Gastrocnemius medialis (tissue), 4 donors: ENCODE data around the gene MRPS12. TPM values are rescaled to one million over a fixed set of nuclear protein-coding genes. Genes with fewer than 3 reads are reported as not detected.
"Not testable (repeated sequence)": the region's sequence is repeated elsewhere in the genome, so short reads cannot be mapped to it uniquely, and the experiment has no call there.

ENCODE experiments used
- ATAC-seq, 2 donors: fragments of 150-250 bp; one replicate each; pipeline ENCODE4 v1.9.1; 2016
- DNase-seq, 2 donors: peaks; one replicate each; pipeline ENCODE4 v3.0.0-alpha.2; 2019
- H3K27ac ChIP-seq, 4 donors: fragments of 200-600 bp; sonication (generic); 1 replicate in 1 of 4; 2 replicates in 3 of 4; pipeline ENCODE4 v1.5.1; 2016 to 2018; ENCODE audit warnings: mild to moderate bottlenecking in 2 of 4, moderate library complexity in 1 of 4
- H3K27me3 ChIP-seq, 3 donors: fragments of 200-600 bp; sonication (generic) in 2 of 3; 1 replicate in 1 of 3; 2 replicates in 2 of 3; pipeline versions ENCODE4 v1.5.1 to v1.6.0; 2016 to 2019; ENCODE audit warnings: mild to moderate bottlenecking in 1 of 3, moderate library complexity in 1 of 3
- H3K36me3 ChIP-seq, 2 donors: fragments of 200-600 bp; sonication (generic) in 1 of 2; one replicate each; pipeline ENCODE4 v1.5.1; 2017 to 2018
- H3K4me1 ChIP-seq, 2 donors: fragments of 200-600 bp; sonication (generic) in 1 of 2; one replicate each; pipeline ENCODE4 v1.5.1; 2016 to 2017; ENCODE audit warnings: mild to moderate bottlenecking in 2 of 2
- H3K4me3 ChIP-seq, 4 donors: fragments of 200-600 bp; sonication (generic) in 3 of 4; 1 replicate in 1 of 4; 2 replicates in 3 of 4; pipeline ENCODE4 v1.5.1; 2016 to 2019; ENCODE audit warnings: mild to moderate bottlenecking in 2 of 4
- H3K9me3 ChIP-seq, 3 donors: fragments of 200-600 bp; sonication (generic) in 2 of 3; 1 replicate in 1 of 3; 2 replicates in 2 of 3; pipeline ENCODE4 v1.5.1; 2016 to 2019
- POLR2A ChIP-seq, 2 donors: fragments of 450-650 bp; IDR thresholded peaks; one replicate each; pipeline ENCODE4 v1.6.1; 2017; ENCODE audit warnings: antibody characterized with exemption in 2 of 2, mild to moderate bottlenecking in 2 of 2, moderate library complexity in 2 of 2
- in situ Hi-C, 4 donors: fragments of 200-750 bp; cut with MboI; loops; one replicate each; pipeline versions ENCODE4 v1.15.0 to v1.8.0; 2017; ENCODE audit warnings: low sequenced_read_pairs in 4 of 4
- intact Hi-C: fragments of 100-400 bp; cut with DNase I; formaldehyde crosslinking; loops from one replicate; pipeline ENCODE4 v1.15.1; 2023; ENCODE audit warnings: low total_unique reads
- total RNA-seq, 4 donors: library from RNA; depleted of rRNA; stranded (reverse); fragments of >200 nt; gene quantifications; one replicate each; pipeline versions ENCODE4 v1.1.0 to v1.2.3, GENCODE V29; 2016
- TF ChIP-seq, protein P1 (sequence below), 5 experiments: fragments of 450-650 bp in 3 of 5; fragments of 200-600 bp in 2 of 5; sonication (generic) in 2 of 5; IDR thresholded peaks in 4 of 5; conservative IDR thresholded peaks in 1 of 5; 1 replicate in 4 of 5; 2 replicates in 1 of 5; pipeline ENCODE4 v1.5.1; 2016 to 2019; ENCODE audit warnings: antibody characterized with exemption in 5 of 5, mild to moderate bottlenecking in 3 of 5, moderate library complexity in 3 of 5

Gene MRPS12
- total RNA-seq, 4 donors from 2014 or later = 20.0 to 49.8 (median 36.1) TPM

DNA sequence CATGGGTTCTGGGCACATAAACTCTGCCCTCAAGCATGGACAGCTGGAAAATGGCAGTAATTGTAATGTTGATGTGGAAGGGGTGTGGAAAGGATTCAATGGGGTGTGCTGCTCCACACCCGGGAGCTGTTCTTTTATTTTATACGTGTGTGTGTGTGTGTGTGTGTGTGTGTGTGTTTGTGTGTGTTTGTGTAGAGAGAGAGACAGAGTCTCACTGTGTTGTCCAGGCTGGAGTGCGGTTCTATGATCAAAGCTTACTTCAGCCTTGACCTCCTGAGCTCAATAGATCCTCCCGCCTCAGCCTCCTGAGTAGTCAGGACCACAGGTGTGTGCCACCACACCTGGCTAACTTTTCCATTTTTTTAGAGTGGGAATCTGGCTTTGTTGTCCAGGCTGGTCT lies 2.8 kb downstream of the MRPS12 start:
- no peaks in the 10 kb centered on the region for H3K27me3 ChIP-seq
- no peak overlapping the region for H3K4me3 ChIP-seq
- in situ Hi-C loops (no loop called here), intact Hi-C loops (loop anchor here (5.0 kb wide), 2 partner anchors 101 to 531 kb away; partner anchors contain the start of genes ECH1 and FAM98C)
- H3K9me3 ChIP-seq = no peaks in the 10 kb centered on the region
- ATAC-seq (no peak), DNase-seq (no peak)
- TF ChIP-seq, protein P1, sequence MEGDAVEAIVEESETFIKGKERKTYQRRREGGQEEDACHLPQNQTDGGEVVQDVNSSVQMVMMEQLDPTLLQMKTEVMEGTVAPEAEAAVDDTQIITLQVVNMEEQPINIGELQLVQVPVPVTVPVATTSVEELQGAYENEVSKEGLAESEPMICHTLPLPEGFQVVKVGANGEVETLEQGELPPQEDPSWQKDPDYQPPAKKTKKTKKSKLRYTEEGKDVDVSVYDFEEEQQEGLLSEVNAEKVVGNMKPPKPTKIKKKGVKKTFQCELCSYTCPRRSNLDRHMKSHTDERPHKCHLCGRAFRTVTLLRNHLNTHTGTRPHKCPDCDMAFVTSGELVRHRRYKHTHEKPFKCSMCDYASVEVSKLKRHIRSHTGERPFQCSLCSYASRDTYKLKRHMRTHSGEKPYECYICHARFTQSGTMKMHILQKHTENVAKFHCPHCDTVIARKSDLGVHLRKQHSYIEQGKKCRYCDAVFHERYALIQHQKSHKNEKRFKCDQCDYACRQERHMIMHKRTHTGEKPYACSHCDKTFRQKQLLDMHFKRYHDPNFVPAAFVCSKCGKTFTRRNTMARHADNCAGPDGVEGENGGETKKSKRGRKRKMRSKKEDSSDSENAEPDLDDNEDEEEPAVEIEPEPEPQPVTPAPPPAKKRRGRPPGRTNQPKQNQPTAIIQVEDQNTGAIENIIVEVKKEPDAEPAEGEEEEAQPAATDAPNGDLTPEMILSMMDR (IDR thresholded peaks at IDR 0.05 in 4 of 5, conservative IDR thresholded peaks at IDR 0.05 in 1 of 5) = no peak
- no peak for TF ChIP-seq POLR2A (IDR thresholded peaks at IDR 0.05)
- H3K36me3 ChIP-seq = peaks cover 0 to 9% of the 10 kb centered on the region in 2 donors
- no peak overlapping the region for H3K27ac ChIP-seq
- peaks cover 14 to 17% of the 10 kb centered on the region in 2 donors for H3K4me1 ChIP-seq

DNA sequence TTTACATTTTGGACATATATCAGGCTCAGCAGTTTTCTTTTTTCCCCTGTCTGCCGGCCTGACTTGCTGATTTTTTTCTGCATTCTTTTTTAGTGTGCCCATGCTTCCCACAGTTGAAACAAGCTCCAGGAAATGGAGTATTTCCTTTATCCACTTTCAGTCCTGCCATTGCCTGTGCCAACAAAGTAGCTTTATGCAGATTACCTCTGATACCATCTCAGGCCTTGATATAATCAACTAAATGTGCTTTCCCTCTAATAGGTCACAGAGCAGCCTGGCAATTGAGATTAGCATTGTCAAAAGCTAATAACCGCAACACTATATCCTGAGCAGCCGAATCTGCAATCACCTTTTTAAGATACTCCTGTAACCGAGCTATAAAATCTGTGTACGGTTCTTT lies 9.2 kb downstream of the MRPS12 start:
- TF ChIP-seq, protein P1 (IDR thresholded peaks at IDR 0.05 in 4 of 5, conservative IDR thresholded peaks at IDR 0.05 in 1 of 5) = no peak
- no peak for TF ChIP-seq POLR2A (IDR thresholded peaks at IDR 0.05)
- Histone ChIP-seq H3K27ac (no peak overlapping the region), H3K9me3 (no peaks in the 10 kb centered on the region), H3K4me3 (no peak overlapping the region), H3K27me3 (no peaks in the 10 kb centered on the region), H3K4me1 (no peaks in the 10 kb centered on the region), H3K36me3 (no peaks in the 10 kb centered on the region)
- no peak for ATAC-seq
- in situ Hi-C loops (no loop called here), intact Hi-C loops (no loop called here)
- DNase-seq = no peak

DNA sequence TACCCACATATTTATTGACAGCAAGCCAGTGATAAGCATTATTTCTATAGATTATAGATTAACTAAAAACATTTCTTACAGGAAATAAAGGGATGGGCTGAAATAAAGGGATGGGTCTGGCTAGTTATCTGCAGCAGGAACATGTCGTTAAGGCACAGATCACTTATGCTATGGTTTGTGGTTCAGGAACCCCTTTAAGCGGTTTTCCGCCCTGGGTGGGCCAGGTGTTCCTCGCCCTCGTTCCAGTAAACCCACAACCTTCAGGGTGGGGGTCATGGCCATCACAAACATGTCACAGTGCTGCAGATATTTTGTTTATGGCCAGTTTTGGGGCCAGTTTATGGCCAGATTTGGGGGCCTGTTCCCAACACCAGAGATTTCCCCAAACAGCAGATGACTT lies 10.7 kb downstream of the MRPS12 start:
- ATAC-seq, H3K9me3 ChIP-seq, H3K4me3 ChIP-seq, H3K27me3 ChIP-seq, H3K27ac ChIP-seq, H3K4me1 ChIP-seq, H3K36me3 ChIP-seq, intact Hi-C loops, DNase-seq, in situ Hi-C loops: not testable (repeated sequence)

DNA sequence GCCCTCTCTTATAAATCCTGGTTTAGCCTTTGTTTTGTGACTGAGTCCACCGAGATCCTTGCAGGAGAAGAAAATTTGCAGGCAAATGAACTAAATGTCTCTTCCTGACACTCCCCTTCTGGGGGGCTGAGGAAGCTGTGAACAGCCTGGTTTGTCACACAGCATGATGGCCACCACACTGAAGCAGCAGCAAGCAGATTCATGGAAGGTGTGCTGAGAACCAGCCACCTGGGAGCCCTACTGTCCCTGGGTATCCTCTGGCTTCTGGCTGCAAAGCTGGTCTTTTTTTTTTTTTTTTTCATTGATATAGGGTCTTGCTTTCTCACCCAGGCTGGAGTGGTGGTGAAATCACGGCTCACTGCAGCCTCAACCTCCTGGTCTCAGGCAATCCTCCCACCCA lies 11.2 kb downstream of the MRPS12 start:
- intact Hi-C loops = no loop called here
- in situ Hi-C loops = no loop called here
- H3K4me1 ChIP-seq = no peaks in the 10 kb centered on the region
- ATAC-seq (no peak), DNase-seq (no peak)
- H3K9me3 ChIP-seq = no peaks in the 10 kb centered on the region
- no peaks in the 10 kb centered on the region for H3K36me3 ChIP-seq
- TF ChIP-seq, protein P1 (IDR thresholded peaks at IDR 0.05 in 4 of 5, conservative IDR thresholded peaks at IDR 0.05 in 1 of 5) = no peak
- TF ChIP-seq POLR2A (IDR thresholded peaks at IDR 0.05) = no peak
- no peak overlapping the region for H3K4me3 ChIP-seq
- H3K27ac ChIP-seq = no peak overlapping the region
- no peaks in the 10 kb centered on the region for H3K27me3 ChIP-seq

DNA sequence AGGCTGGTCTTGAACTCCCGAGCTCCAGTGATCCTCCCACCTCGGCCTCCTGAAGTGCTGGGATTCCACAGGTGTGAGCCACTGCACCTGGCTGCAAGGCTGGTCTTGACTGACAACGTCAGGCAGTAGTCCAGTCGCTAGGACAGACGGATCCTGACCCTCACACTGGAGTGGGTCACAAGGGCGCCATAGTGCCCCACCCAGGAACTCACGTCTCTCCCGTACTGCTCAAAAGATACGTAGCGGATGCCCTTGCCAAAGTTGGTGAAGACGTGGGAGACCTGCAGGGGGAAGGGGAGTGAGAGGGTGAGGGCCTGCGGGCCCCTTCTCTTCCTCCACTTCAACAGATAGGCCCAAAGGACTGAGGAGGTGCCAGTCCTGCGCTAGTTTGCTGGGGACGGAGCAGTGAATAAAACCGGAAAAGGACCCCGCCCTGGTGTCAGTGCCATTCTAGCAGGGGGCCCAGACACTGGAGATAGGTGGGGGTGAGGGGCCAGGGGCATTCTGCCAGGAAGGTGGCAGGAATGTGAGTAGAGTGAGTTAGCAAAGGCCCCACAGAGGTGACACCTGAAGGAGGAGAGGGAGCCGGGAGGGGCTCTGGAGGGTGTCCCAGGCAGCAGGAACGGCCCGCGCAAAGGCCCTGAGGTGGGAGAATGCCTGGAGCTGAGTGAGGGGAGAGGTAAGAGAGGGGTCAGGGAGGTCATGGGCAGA lies 11.9 kb downstream of the MRPS12 start:
- intact Hi-C loops (no loop called here), in situ Hi-C loops (no loop called here)
- TF ChIP-seq, protein P1 (IDR thresholded peaks at IDR 0.05 in 4 of 5, conservative IDR thresholded peaks at IDR 0.05 in 1 of 5) = no peak
- TF ChIP-seq POLR2A (IDR thresholded peaks at IDR 0.05) = no peak
- no peak overlapping the region for H3K27ac ChIP-seq
- no peaks in the 10 kb centered on the region for H3K36me3 ChIP-seq
- no peaks in the 10 kb centered on the region for H3K9me3 ChIP-seq
- no peak overlapping the region for H3K4me3 ChIP-seq
- H3K4me1 ChIP-seq = no peaks in the 10 kb centered on the region
- H3K27me3 ChIP-seq = no peaks in the 10 kb centered on the region
- ATAC-seq (no peak), DNase-seq (no peak)
